B cell (primary cell): ENCODE data around the gene FAM151A. TPM values are rescaled to one million over a fixed set of nuclear protein-coding genes. Genes with fewer than 3 reads are reported as not detected.

Source experiments
- ATAC-seq: fragments of 200-7000 bp; cut with Tn5 transposase; one replicate; pipeline ENCODE4 v1.10.0; 2021; ENCODE audit warnings: low read depth, mild to moderate bottlenecking, moderate number of reproducible peaks, moderate library complexity
- CTCF ChIA-PET: fragments of 350-600 bp; sonication (Branson Sonifier 250); formaldehyde crosslinking; loops from one replicate; lab custom pipeline; 2021; ENCODE audit warnings: antibody characterized with exemption, inconsistent platforms; lab: Charles Lee
- POLR2A ChIA-PET: fragments of 350-600 bp; sonication (Branson Sonifier 250); formaldehyde crosslinking; loops from one replicate; lab custom pipeline; 2021; ENCODE audit warnings: antibody characterized with exemption; lab: Charles Lee
- DNase-seq: peaks from one replicate; pipeline ENCODE4 v3.0.0; 2013
- H2AFZ ChIP-seq: 2 replicates; pipeline ENCODE4 v1.6.1; 2012; ENCODE audit warnings: mild to moderate bottlenecking, low read depth, low read length; ENCODE audit not compliant: insufficient read depth, poor library complexity, severe bottlenecking
- H3K27ac ChIP-seq, 2 donors: 1 replicate in 1 of 2; 2 replicates in 1 of 2; pipeline ENCODE4 v1.5.1; 2012 to 2013; ENCODE audit warnings: low read length in 2 of 2, mild to moderate bottlenecking in 2 of 2, moderate library complexity in 1 of 2
- H3K27me3 ChIP-seq, 4 experiments: fragments of 200-600 bp in 1 of 4; sonication (generic) in 1 of 4; replicated peaks in 1 of 4; 1 replicate in 2 of 4; 2 replicates in 2 of 4; pipeline versions ENCODE4 v1.6.1 to v1.7.0; 2013 to 2016; ENCODE audit warnings: low read length in 3 of 4, mild to moderate bottlenecking in 2 of 4, mixed read lengths in 1 of 4, moderate library complexity in 1 of 4; ENCODE audit not compliant: insufficient read depth in 4 of 4, control insufficient read depth in 3 of 4; ENCODE audit errors: control extremely low read depth in 1 of 4
- H3K36me3 ChIP-seq, 2 experiments: replicated peaks in 1 of 2; 1 replicate in 1 of 2; 2 replicates in 1 of 2; pipeline versions ENCODE4 v1.6.1 to v1.7.1; 2013; ENCODE audit warnings: low read length in 1 of 2; ENCODE audit not compliant: insufficient read depth in 2 of 2, control insufficient read depth in 1 of 2; ENCODE audit errors: control extremely low read depth in 1 of 2, extremely low read depth in 1 of 2
- H3K4me1 ChIP-seq, 2 donors: fragments of 200-600 bp in 1 of 2; sonication (generic) in 1 of 2; 1 replicate in 1 of 2; 2 replicates in 1 of 2; pipeline versions ENCODE4 v1.5.1 to v1.6.1; 2013 to 2017; ENCODE audit warnings: low read length in 2 of 2; ENCODE audit not compliant: control insufficient read depth in 2 of 2, insufficient read depth in 2 of 2
- H3K4me2 ChIP-seq: replicated peaks from 2 replicates; pipeline ENCODE3; 2012; ENCODE audit warnings: mild to moderate bottlenecking, low read depth, low read length; ENCODE audit not compliant: poor library complexity, severe bottlenecking
- H3K4me3 ChIP-seq, 5 experiments: fragments of 200-600 bp in 1 of 5; sonication (generic) in 1 of 5; 1 replicate in 3 of 5; 2 replicates in 2 of 5; pipeline versions ENCODE4 v1.5.1 to v1.7.0; 2011 to 2016; ENCODE audit warnings: low read length in 4 of 5, mild to moderate bottlenecking in 4 of 5, low read depth in 2 of 5, control low read depth in 1 of 5, moderate library complexity in 1 of 5; ENCODE audit not compliant: insufficient read depth in 1 of 5; ENCODE audit errors: control extremely low read depth in 1 of 5, extremely low read depth in 1 of 5
- H3K79me2 ChIP-seq: fragments of 200-600 bp; sonication (generic); one replicate; pipeline ENCODE4 v1.6.0; 2016; ENCODE audit warnings: low read length; ENCODE audit not compliant: control insufficient read depth, insufficient read depth
- H3K9ac ChIP-seq: fragments of 200-600 bp; sonication (generic); 2 replicates; pipeline ENCODE4 v1.6.1; 2017; ENCODE audit warnings: mild to moderate bottlenecking, low read length, moderate library complexity
- H3K9me3 ChIP-seq, 3 donors: one replicate each; pipeline versions ENCODE4 v1.6.1 to v1.7.1; 2013; ENCODE audit warnings: low read length in 2 of 3; ENCODE audit not compliant: control insufficient read depth in 2 of 3, insufficient read depth in 1 of 3; ENCODE audit errors: control extremely low read depth in 1 of 3
- H4K20me1 ChIP-seq: 2 replicates; pipeline ENCODE4 v1.6.0; 2012; ENCODE audit warnings: mild to moderate bottlenecking, low read length; ENCODE audit not compliant: insufficient read depth, control insufficient read depth, poor library complexity, severe bottlenecking
- H3K27ac Mint-ChIP-seq: one replicate; pipeline ENCODE4 v1.8.0; 2021; ENCODE audit warnings: mixed read lengths
- H3K27me3 Mint-ChIP-seq: one replicate; pipeline ENCODE4 v1.8.0; 2021; ENCODE audit warnings: mixed read lengths
- H3K4me1 Mint-ChIP-seq: one replicate; pipeline ENCODE4 v1.8.0; 2021; ENCODE audit warnings: mixed read lengths
- H3K4me3 Mint-ChIP-seq: one replicate; pipeline ENCODE4 v1.8.0; 2021; ENCODE audit warnings: mixed read lengths
- H3K9me3 Mint-ChIP-seq: one replicate; pipeline ENCODE4 v1.8.0; 2022; ENCODE audit warnings: mixed read lengths; ENCODE audit not compliant: insufficient read depth
- EZH2 ChIP-seq: IDR thresholded peaks from 2 replicates; pipeline ENCODE4 v1.6.1; 2012; ENCODE audit warnings: borderline replicate concordance, low read depth, mild to moderate bottlenecking, moderate library complexity, low read length; ENCODE audit not compliant: insufficient read depth, poor library complexity, severe bottlenecking
- WGBS: methylation state at CpG from one replicate; pipeline ENCODE4 v1.1.5; 2013; ENCODE audit warnings: missing lambda C conversion rate; ENCODE audit not compliant: insufficient coverage; 5-methylcytosine and 5-hydroxymethylcytosine counted together
- intact Hi-C: fragments of 100-400 bp; cut with micrococcal nuclease; formaldehyde crosslinking; loops from one replicate; pipeline ENCODE4 v1.10.0; 2022
- polyA plus RNA-seq: library from polyadenylated mRNA; depleted of rRNA; stranded (reverse); fragments of >200 nt; gene quantifications from 2 replicates; pipeline ENCODE4 v1.2.3, GENCODE V29; 2012
- total RNA-seq, 2 donors: library from RNA; stranded (reverse); fragments of 120-200 nt in 1 of 2; gene quantifications; 1 replicate in 1 of 2; 2 replicates in 1 of 2; pipeline versions ENCODE4 v1.2.3 to v1.2.4, GENCODE V29; 2013 to 2022
- TF ChIP-seq, protein P1 (sequence below): fragments of 200-600 bp; IDR thresholded peaks from one replicate; pipeline ENCODE4 v1.8.0; 2022; ENCODE audit warnings: antibody characterized with exemption, mild to moderate bottlenecking

FAM151A gene
- total and polyA plus RNA-seq, 2 donors (not counting 1 experiment from before 2014, with no cell fraction given), result not detected

DNA sequence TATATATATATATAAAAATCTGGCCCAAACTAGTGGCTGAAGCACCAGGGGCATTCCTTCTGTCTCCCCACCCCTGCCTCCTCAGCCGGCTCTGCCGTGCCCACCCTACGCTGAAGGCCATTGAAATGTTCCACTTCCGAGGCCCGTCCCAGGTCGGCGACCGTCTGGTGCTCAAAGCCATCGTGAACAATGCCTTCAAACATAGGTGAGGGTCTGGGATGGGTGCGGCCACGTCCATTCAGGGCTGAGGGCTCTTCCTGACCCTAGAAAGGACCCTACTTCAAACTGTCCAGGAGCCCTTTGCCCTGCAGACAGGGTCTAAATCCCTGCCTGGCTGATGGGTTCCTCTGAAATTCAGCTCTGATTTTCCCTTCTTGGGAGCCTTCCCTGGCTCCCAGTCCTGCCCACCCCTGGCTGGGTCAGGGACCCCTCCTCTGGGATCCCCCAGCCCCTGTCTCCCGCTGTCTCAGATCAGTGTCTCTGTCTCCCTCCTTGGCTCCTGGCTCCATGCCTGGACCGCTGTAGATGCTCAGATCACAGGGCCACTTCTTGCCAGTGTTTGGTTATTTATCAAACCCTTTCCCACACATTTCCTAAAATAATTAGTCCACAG is 24.0 kb downstream of the FAM151A start:
- TF ChIP-seq, protein P1, sequence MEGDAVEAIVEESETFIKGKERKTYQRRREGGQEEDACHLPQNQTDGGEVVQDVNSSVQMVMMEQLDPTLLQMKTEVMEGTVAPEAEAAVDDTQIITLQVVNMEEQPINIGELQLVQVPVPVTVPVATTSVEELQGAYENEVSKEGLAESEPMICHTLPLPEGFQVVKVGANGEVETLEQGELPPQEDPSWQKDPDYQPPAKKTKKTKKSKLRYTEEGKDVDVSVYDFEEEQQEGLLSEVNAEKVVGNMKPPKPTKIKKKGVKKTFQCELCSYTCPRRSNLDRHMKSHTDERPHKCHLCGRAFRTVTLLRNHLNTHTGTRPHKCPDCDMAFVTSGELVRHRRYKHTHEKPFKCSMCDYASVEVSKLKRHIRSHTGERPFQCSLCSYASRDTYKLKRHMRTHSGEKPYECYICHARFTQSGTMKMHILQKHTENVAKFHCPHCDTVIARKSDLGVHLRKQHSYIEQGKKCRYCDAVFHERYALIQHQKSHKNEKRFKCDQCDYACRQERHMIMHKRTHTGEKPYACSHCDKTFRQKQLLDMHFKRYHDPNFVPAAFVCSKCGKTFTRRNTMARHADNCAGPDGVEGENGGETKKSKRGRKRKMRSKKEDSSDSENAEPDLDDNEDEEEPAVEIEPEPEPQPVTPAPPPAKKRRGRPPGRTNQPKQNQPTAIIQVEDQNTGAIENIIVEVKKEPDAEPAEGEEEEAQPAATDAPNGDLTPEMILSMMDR, result no peak
- TF ChIP-seq EZH2, result no peak
- no peaks in the 10 kb centered on the region for H4K20me1 ChIP-seq
- Mint-ChIP-seq H3K27me3 (peaks cover 3% of the 10 kb centered on the region), H3K27ac (no peak overlapping the region), H3K4me1 (no peaks in the 10 kb centered on the region), H3K4me3 (no peak overlapping the region), H3K9me3 (no peaks in the 10 kb centered on the region)
- H3K27me3 ChIP-seq, result peaks cover 0 to 3% (median 0%) of the 10 kb centered on the region in 4 experiments
- H2AFZ ChIP-seq, result no peak overlapping the region
- DNase-seq (no peak), ATAC-seq (no peak)
- H3K4me3 ChIP-seq, result no peak overlapping the region
- ChIA-PET POLR2A (no interaction called here), CTCF (no interaction called here)
- no peaks in the 10 kb centered on the region for H3K4me1 ChIP-seq
- 93% methylated on average over 13 of the region's 13 CpGs for WGBS
- no peak overlapping the region for H3K4me2 ChIP-seq
- no peak overlapping the region for H3K9ac ChIP-seq
- no peak overlapping the region for H3K27ac ChIP-seq
- intact Hi-C loops, result no loop called here
- no peaks in the 10 kb centered on the region for H3K79me2 ChIP-seq
- H3K9me3 ChIP-seq, result no peaks in the 10 kb centered on the region
- H3K36me3 ChIP-seq, result no peaks in the 10 kb centered on the region

- intact Hi-C loops, result no loop called here
- no peak for TF ChIP-seq EZH2
- TF ChIP-seq, protein P1, result no peak
- H3K9me3 ChIP-seq, result no peaks in the 10 kb centered on the region
- H2AFZ ChIP-seq, result no peak overlapping the region
- H3K4me1 ChIP-seq, result no peaks in the 10 kb centered on the region
- POLR2A ChIA-PET, result no interaction called here
- no peaks in the 10 kb centered on the region for H4K20me1 ChIP-seq
- no peaks in the 10 kb centered on the region for H3K9me3 Mint-ChIP-seq
- H3K9ac ChIP-seq, result no peak overlapping the region
- no peak overlapping the region for H3K4me2 ChIP-seq
- ATAC-seq (no peak), DNase-seq (no peak)
- no peak overlapping the region for H3K27ac ChIP-seq
- no peaks in the 10 kb centered on the region for H3K36me3 ChIP-seq
- 100% methylated on average over 1 of the region's 3 CpGs for WGBS
- no peaks in the 10 kb centered on the region for H3K79me2 ChIP-seq
- H3K27ac Mint-ChIP-seq, result no peak overlapping the region
- CTCF ChIA-PET, result no interaction called here
- no peak overlapping the region for H3K4me3 ChIP-seq
- H3K4me3 Mint-ChIP-seq, result no peak overlapping the region
- H3K27me3 ChIP-seq, result peaks cover 0 to 3% (median 0%) of the 10 kb centered on the region in 4 experiments
- H3K27me3 Mint-ChIP-seq, result peaks cover 3% of the 10 kb centered on the region
- no peaks in the 10 kb centered on the region for H3K4me1 Mint-ChIP-seq
These were observed 25.8 kb downstream of the FAM151A start for GRCh38 chr1:54597455-54598030.
